ENCODE results near the gene COPS8. TPM values are rescaled to one million over a fixed set of nuclear protein-coding genes. Genes with fewer than 3 reads are reported as not detected.

Gene COPS8
- total and polyA plus RNA-seq, 7 donors = 77.1 to 427 (median 190) TPM

DNA sequence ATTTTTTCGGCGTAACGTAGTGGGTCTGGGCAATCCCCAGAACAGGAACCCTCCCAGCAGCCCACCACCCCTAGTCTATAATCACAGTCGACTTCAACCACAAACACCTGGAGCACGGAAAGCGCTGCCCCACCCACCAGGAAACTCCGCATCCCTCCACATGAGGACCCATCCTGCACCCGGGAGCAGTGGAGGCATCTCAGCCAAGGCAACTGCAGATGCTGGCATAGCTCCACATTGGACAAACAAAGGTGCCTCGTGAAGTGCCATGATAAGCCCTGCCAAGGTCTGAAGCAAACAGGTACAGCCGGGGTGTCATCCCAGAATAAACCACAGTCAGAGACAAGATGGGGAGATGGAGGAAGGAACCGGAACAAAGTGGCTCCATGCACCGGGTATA is 24.3 kb upstream of the COPS8 start:
- Histone ChIP-seq H3K27me3 (ENCODE audit: insufficient read depth in 3 of 3, low read length in 2 of 3) (no peaks in the 10 kb centered on the region), H3K4me3 (no peak overlapping the region), H3K4me1 (peaks cover 9% of the 10 kb centered on the region), H3K36me3 (ENCODE audit: insufficient read depth in 1 of 2, low read depth in 1 of 2) (no peaks in the 10 kb centered on the region), H3K9me3 (no peaks in the 10 kb centered on the region), H3K27ac (no peak overlapping the region)
- DNase-seq (no peak), ATAC-seq (peak in 1 of 4 donors; percentile 10)
- TF ChIP-seq, protein P1, sequence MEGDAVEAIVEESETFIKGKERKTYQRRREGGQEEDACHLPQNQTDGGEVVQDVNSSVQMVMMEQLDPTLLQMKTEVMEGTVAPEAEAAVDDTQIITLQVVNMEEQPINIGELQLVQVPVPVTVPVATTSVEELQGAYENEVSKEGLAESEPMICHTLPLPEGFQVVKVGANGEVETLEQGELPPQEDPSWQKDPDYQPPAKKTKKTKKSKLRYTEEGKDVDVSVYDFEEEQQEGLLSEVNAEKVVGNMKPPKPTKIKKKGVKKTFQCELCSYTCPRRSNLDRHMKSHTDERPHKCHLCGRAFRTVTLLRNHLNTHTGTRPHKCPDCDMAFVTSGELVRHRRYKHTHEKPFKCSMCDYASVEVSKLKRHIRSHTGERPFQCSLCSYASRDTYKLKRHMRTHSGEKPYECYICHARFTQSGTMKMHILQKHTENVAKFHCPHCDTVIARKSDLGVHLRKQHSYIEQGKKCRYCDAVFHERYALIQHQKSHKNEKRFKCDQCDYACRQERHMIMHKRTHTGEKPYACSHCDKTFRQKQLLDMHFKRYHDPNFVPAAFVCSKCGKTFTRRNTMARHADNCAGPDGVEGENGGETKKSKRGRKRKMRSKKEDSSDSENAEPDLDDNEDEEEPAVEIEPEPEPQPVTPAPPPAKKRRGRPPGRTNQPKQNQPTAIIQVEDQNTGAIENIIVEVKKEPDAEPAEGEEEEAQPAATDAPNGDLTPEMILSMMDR (IDR thresholded peaks at IDR 0.05) = no peak
- 74 to 81% (median 79%) methylated on average over 12 of the region's 12 CpGs for WGBS, 3 donors
- intact Hi-C loops (cut with DNase I) = loop anchor here (5.0 to 10.0 kb wide), 3 partner anchors 547 to 709 kb away; no protein-coding TSS in a partner anchor

DNA sequence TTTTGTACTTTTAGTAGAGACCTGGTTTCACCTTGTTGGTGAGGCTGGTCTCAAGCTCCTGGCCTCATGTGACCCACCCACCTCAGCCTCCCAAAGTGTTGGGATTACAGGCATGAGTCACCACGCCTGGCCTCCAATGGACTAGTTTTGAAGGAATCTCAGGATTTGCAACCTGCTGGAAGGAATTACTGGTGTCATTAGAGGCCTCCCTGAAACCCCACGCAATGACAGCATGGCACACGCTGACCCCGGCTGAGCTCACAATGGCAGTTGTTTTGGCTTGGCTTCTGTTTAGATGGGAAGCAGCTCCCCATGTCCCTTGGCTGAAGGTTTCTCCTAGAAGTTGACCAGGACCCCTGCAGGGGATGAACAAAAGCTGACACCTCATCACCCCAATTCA is 23.1 kb upstream of the COPS8 start:
- ATAC-seq (no peak), DNase-seq (no peak)
- TF ChIP-seq, protein P1 (IDR thresholded peaks at IDR 0.05) = no peak
- no peaks in the 10 kb centered on the region for H3K36me3 ChIP-seq (ENCODE audit: insufficient read depth in 1 of 2, low read depth in 1 of 2)
- intact Hi-C loops (cut with DNase I) = loop anchor here (5.0 to 10.0 kb wide), 3 partner anchors 548 to 710 kb away; no protein-coding TSS in a partner anchor
- no peaks in the 10 kb centered on the region for H3K9me3 ChIP-seq
- H3K4me1 ChIP-seq = peaks cover 9% of the 10 kb centered on the region
- no peak overlapping the region for H3K4me3 ChIP-seq
- no peaks in the 10 kb centered on the region for H3K27me3 ChIP-seq (ENCODE audit: insufficient read depth in 3 of 3, low read length in 2 of 3)
- H3K27ac ChIP-seq = no peak overlapping the region
- 88 to 94% (median 90%) methylated on average over 4 of the region's 4 CpGs for WGBS, 3 donors

DNA sequence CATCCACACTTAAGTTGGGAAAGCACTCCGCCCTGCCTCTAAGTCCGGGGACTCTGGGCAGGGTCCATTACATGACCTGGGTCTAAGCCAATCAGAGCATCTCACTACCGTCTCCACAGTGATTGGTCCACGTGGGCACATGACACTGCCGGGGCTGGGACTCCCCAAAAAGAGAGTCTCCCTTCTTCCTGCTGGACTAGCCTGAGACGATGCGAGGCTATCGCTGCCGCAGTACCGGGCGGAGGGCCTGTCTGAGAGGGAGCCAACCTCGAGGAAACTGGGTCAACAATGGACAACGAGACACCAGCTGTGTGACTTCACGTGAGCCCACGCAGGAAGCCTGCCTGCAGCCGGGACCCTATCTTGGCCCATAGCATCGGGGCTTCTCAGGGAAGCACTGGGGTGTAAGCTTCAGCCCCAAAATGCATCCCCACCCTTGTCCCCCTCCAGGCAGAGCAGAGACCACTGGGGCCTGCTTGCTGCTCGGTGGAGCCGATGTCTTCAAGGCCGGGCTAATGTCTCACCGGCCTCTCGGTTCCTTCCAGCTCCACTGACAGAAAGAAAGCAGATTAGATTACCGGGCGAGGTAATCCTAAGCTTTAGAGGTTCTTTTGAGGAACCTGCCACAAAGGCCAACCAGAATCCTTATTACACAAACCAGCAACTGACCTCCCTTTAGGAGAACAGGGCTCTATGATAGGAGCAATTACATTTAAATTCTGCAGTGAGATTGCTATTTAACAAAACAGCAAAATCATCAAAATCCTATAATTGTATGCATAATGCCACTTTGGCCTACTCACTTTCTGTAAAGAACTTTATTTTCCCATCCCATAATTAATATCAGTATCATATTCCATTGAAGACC is 21.3 kb upstream of the COPS8 start:
- H3K4me1 ChIP-seq = peaks cover 9% of the 10 kb centered on the region
- no peak for DNase-seq
- H3K9me3 ChIP-seq = no peaks in the 10 kb centered on the region
- no peak for ATAC-seq
- TF ChIP-seq, protein P1 (IDR thresholded peaks at IDR 0.05) = no peak
- H3K27ac ChIP-seq = no peak overlapping the region
- H3K27me3 ChIP-seq (ENCODE audit: insufficient read depth in 3 of 3, low read length in 2 of 3) = no peaks in the 10 kb centered on the region
- WGBS, 3 donors = 75 to 87% (median 79%) methylated on average over 24 of the region's 24 CpGs
- no peaks in the 10 kb centered on the region for H3K36me3 ChIP-seq (ENCODE audit: insufficient read depth in 1 of 2, low read depth in 1 of 2)
- intact Hi-C loops (cut with DNase I) = loop anchor here (5.0 to 10.0 kb wide), 3 partner anchors 550 to 712 kb away; no protein-coding TSS in a partner anchor
- H3K4me3 ChIP-seq = no peak overlapping the region

DNA sequence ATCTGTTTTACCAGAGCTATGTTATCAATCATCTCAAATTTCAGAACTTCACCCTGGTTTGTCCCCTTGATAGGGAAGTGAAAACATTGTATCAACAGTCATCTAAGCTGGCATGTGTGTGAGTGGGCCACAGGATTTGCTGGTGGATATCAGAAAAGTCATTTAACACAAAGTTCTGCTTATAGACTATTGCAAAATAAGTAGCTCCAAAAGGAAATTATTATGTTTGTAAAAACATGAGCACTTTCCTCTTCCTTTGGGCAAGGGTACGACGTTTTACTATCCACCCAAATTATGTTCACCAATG is 20.7 kb upstream of the COPS8 start:
- H3K27me3 ChIP-seq (ENCODE audit: insufficient read depth in 3 of 3, low read length in 2 of 3) = no peaks in the 10 kb centered on the region
- intact Hi-C loops (cut with DNase I) = loop anchor here in 1 of 2 donors (10.0 kb wide), 1 partner anchor 550 kb away; no protein-coding TSS in a partner anchor
- no peak for DNase-seq
- TF ChIP-seq, protein P1 (IDR thresholded peaks at IDR 0.05) = no peak
- H3K4me3 ChIP-seq = no peak overlapping the region
- H3K27ac ChIP-seq = no peak overlapping the region
- peaks cover 9% of the 10 kb centered on the region for H3K4me1 ChIP-seq
- no peaks in the 10 kb centered on the region for H3K36me3 ChIP-seq (ENCODE audit: insufficient read depth in 1 of 2, low read depth in 1 of 2)
- H3K9me3 ChIP-seq = no peaks in the 10 kb centered on the region
- 70 to 82% (median 77%) methylated on average over 2 of the region's 2 CpGs for WGBS, 3 donors
- no peak for ATAC-seq

Measured in psoas muscle (tissue), 8 donors.